Measurements from ENCODE around the gene GPRC5B.

Gene GPRC5B

GRCh38 chr16:19850131-19850817 lies 34.4 kb downstream of the GPRC5B start:
- no peak for TF ChIP-seq CTCF (IDR thresholded peaks at IDR 0.05; ENCODE audit: insufficient read depth, low read length, missing control alignments)
- ChIA-PET POLR2A (no interaction called here), CTCF (interaction anchor here (0.8 kb wide), 1 partner anchor 205 kb away, joined by 3 read pairs; no protein-coding TSS in a partner anchor)
- H3K4me3 ChIP-seq (ENCODE audit: low read depth, low read length) = no peak overlapping the region
- DNase-seq (ENCODE audit: low read depth, low spot score) = no peak

GRCh38 chr16:19848756-19849155 lies 35.9 kb downstream of the GPRC5B start:
- TF ChIP-seq CTCF (IDR thresholded peaks at IDR 0.05; ENCODE audit: insufficient read depth, low read length, missing control alignments) = no peak
- no peak for DNase-seq (ENCODE audit: low read depth, low spot score)
- CTCF ChIA-PET = no interaction called here
- POLR2A ChIA-PET = no interaction called here
- H3K4me3 ChIP-seq (ENCODE audit: low read depth, low read length) = no peak overlapping the region

- TF ChIP-seq CTCF (IDR thresholded peaks at IDR 0.05; ENCODE audit: insufficient read depth, low read length, missing control alignments) = no peak
- no peak for DNase-seq (ENCODE audit: low read depth, low spot score)
- ChIA-PET POLR2A (no interaction called here), CTCF (no interaction called here)
- no peak overlapping the region for H3K4me3 ChIP-seq (ENCODE audit: low read depth, low read length)
These were observed 38.2 kb downstream of the GPRC5B start for GRCh38 chr16:19846436-19846835.

- ChIA-PET POLR2A (interaction anchor here (1.0 kb wide), 1 partner anchor 149 kb away, joined by 3 read pairs; no protein-coding TSS in a partner anchor), CTCF (interaction anchor here (1.8 to 2.3 kb wide), 2 partner anchors 14 to 244 kb away, joined by 5 to 8 read pairs; no protein-coding TSS in a partner anchor)
- no peak overlapping the region for H3K4me3 ChIP-seq (ENCODE audit: low read depth, low read length)
- DNase-seq (ENCODE audit: low read depth, low spot score) = no peak
- TF ChIP-seq CTCF (IDR thresholded peaks at IDR 0.05; ENCODE audit: insufficient read depth, low read length, missing control alignments) = no peak
These were observed 39.6 kb downstream of the GPRC5B start for GRCh38 chr16:19844945-19845641.

GRCh38 chr16:19843371-19843770 lies 41.3 kb downstream of the GPRC5B start:
- TF ChIP-seq CTCF (IDR thresholded peaks at IDR 0.05; ENCODE audit: insufficient read depth, low read length, missing control alignments) = no peak
- POLR2A ChIA-PET = no interaction called here
- CTCF ChIA-PET = no interaction called here
- H3K4me3 ChIP-seq (ENCODE audit: low read depth, low read length) = no peak overlapping the region
- no peak for DNase-seq (ENCODE audit: low read depth, low spot score)

- no peak overlapping the region for H3K4me3 ChIP-seq (ENCODE audit: low read depth, low read length)
- no peak for TF ChIP-seq CTCF (IDR thresholded peaks at IDR 0.05; ENCODE audit: insufficient read depth, low read length, missing control alignments)
- no peak for DNase-seq (ENCODE audit: low read depth, low spot score)
- ChIA-PET POLR2A (no interaction called here), CTCF (no interaction called here)
These were observed 42.1 kb downstream of the GPRC5B start for GRCh38 chr16:19842426-19843157.

Data from AG04449 (cell line).